ENCODE measurements around the gene ITSN2. TPM values are rescaled to one million over a fixed set of nuclear protein-coding genes. Genes with fewer than 3 reads are reported as not detected.

ITSN2 gene
- total RNA-seq, 1 donor from 2014 or later = 52.9 TPM

DNA sequence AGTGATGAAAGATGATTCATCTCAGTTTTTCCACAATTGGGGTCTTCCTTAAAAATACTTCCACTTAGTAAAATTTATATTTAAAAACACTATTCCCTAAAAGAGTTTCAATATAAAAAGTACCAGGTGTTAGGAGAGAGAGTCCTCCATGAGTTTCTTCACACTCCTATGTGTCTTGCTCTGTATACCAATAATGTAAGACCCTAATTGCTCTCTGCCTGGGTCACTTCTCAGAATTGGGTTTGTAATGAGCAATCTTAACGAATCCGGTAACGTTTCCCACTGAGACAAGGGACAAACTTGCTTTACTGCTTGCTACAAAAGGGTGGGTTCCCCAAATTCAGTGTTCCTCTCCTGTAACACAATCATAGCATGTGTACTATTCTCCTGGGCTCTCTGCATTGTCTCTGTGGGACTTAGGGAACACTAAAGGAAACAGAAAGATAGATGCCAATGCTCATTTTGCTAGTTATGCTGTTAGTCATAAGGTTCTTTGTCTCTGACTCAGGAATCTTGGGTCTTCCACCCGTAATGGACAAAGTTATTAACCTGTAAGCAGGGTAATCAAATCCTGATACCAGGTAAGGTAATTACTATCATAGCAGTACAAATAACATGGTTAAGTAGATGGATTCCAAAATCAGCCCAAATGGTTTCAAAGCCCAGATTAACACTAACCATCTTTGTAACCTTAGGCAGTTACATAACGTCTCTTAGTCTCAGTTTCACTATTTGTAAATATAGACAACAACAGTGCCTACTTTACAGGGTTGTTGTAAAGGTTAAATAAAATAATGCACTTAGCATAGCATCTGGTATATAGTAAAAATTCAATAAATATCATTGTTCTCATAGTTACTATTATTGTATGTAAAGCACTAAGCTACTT, 46.3 kb downstream of the ITSN2 start:
- intact Hi-C loops (cut with micrococcal nuclease) = no loop called here
- H3K9me3 Mint-ChIP-seq = no peaks in the 10 kb centered on the region
- no peak overlapping the region for H3K27ac Mint-ChIP-seq
- H3K36me3 Mint-ChIP-seq (ENCODE audit: low read depth) = peaks cover 21% of the 10 kb centered on the region
- H3K27me3 Mint-ChIP-seq (ENCODE audit: insufficient read depth) = no peaks in the 10 kb centered on the region
- no peak overlapping the region for H3K4me3 Mint-ChIP-seq
- DNase-seq (ENCODE audit: low spot score) = no peak
- H3K4me1 Mint-ChIP-seq (ENCODE audit: low read depth) = peaks cover 10% of the 10 kb centered on the region

DNA sequence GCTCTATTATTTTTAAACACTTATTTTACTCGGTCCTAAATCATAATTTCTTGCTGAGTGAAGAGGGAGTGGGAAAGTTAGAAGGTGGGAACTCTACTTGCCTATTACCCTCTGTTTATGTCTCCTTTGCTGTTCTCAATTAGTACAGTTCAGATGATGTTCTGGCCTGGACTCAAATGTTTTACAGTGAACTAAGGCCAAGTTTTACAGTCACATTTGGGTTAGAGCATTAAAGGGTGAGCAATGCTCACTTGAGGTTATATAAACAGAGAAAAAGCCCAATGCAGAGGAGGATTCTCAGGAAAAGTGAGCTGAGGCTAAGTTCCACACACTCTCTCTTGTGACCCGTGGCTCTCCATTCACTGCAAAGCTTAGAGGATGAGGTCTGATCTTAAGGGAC, 52.4 kb downstream of the ITSN2 start:
- Mint-ChIP-seq H3K4me1 (ENCODE audit: low read depth) (no peaks in the 10 kb centered on the region), H3K4me3 (no peak overlapping the region), H3K27me3 (ENCODE audit: insufficient read depth) (no peaks in the 10 kb centered on the region), H3K27ac (no peak overlapping the region), H3K36me3 (ENCODE audit: low read depth) (peaks cover 40% of the 10 kb centered on the region), H3K9me3 (no peaks in the 10 kb centered on the region)
- no peak for DNase-seq (ENCODE audit: low spot score)
- intact Hi-C loops (cut with micrococcal nuclease) = no loop called here

DNA sequence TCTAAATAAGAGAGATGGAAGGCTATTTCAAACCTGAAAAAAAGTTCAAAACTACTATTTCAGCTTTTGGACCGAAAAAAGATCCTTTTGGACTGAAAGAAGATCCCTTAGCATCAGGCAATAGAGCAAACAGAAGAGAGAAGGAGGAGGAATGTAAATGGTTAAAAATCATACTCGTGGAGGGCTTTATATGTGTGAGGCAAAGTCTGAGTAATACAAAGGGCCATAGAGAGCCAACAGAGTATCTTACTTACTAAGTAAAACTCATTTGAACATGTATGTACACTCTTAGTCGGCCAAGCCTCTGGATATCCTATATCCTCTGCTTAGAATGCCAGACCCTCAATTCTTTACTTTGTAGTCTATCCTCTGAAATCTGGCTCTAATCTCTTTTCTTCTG, 55.7 kb downstream of the ITSN2 start:
- DNase-seq (ENCODE audit: low spot score) = no peak
- Mint-ChIP-seq H3K4me1 (ENCODE audit: low read depth) (no peaks in the 10 kb centered on the region), H3K27me3 (ENCODE audit: insufficient read depth) (no peaks in the 10 kb centered on the region), H3K27ac (no peak overlapping the region), H3K4me3 (no peak overlapping the region), H3K9me3 (no peaks in the 10 kb centered on the region), H3K36me3 (ENCODE audit: low read depth) (peaks cover 42% of the 10 kb centered on the region)
- intact Hi-C loops (cut with micrococcal nuclease) = no loop called here

DNA sequence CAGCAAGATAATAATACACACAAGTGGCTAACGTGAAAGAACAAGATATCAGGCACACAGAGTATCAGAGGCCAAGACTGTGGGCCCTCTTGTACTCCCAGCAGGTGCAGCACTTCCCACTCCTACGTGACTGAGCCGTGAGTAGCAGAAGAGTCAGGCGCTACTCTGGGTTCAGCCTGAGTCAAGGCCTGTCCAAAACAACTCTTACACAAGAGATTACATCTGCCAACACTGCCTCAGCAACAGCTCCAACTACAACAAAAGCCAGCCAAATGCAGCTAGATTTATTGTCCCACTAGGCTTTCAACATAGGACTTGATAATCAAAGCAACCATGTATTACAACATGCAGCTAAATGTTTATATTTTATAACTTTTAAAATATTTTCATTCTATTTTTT, 56.2 kb downstream of the ITSN2 start:
- no peaks in the 10 kb centered on the region for H3K9me3 Mint-ChIP-seq
- H3K4me3 Mint-ChIP-seq = no peak overlapping the region
- no peak overlapping the region for H3K27ac Mint-ChIP-seq
- DNase-seq (ENCODE audit: low spot score) = no peak
- intact Hi-C loops (cut with micrococcal nuclease) = no loop called here
- no peaks in the 10 kb centered on the region for H3K27me3 Mint-ChIP-seq (ENCODE audit: insufficient read depth)
- H3K36me3 Mint-ChIP-seq (ENCODE audit: low read depth) = peaks cover 43% of the 10 kb centered on the region
- no peaks in the 10 kb centered on the region for H3K4me1 Mint-ChIP-seq (ENCODE audit: low read depth)

DNA sequence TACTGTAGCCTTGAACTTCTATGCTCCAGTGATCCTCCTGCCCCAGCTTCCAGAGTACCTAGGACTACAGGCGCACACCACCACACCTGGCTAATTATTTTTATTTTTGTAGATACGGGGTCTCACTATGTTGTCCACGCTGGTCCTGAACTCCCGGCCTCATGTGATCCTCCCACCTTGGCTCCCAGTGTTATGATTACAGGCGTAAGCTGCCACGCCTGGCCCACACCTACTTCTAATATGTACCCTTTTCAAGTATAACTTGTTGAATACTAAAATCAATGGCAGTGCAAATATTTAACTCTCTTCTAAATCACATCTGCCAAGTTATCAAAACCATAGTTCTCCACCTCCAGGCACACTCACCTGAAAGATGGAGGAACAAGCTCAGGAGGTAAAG, 58.7 kb downstream of the ITSN2 start:
- intact Hi-C loops (cut with micrococcal nuclease) = no loop called here
- Mint-ChIP-seq H3K27ac (no peak overlapping the region), H3K4me1 (ENCODE audit: low read depth) (no peaks in the 10 kb centered on the region), H3K9me3 (no peaks in the 10 kb centered on the region), H3K27me3 (ENCODE audit: insufficient read depth) (no peaks in the 10 kb centered on the region), H3K4me3 (no peak overlapping the region), H3K36me3 (ENCODE audit: low read depth) (peaks cover 43% of the 10 kb centered on the region)
- DNase-seq (ENCODE audit: low spot score) = no peak

DNA sequence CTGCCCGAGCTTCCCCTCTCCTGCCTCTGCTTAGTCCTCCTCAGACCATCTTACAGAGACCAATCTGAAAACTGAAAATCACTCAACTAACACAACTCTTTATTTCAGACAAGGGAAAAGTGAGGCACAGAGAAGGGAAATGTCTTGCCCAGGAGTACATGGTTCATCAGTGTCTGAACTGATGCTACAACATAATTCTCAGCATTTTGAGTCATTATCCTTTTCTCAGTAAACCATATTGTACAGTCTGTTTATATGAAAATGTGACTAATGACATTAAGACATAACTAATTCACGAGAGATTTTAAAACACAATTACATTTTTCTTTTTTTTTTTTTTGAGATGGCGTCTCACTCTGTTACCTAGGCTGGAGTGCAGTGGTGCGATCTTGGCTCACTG, 62.7 kb downstream of the ITSN2 start:
- no peak for DNase-seq (ENCODE audit: low spot score)
- intact Hi-C loops (cut with micrococcal nuclease) = no loop called here
- Mint-ChIP-seq H3K36me3 (ENCODE audit: low read depth) (peaks cover 50% of the 10 kb centered on the region), H3K27me3 (ENCODE audit: insufficient read depth) (no peaks in the 10 kb centered on the region), H3K4me3 (no peak overlapping the region), H3K4me1 (ENCODE audit: low read depth) (no peaks in the 10 kb centered on the region), H3K9me3 (no peaks in the 10 kb centered on the region), H3K27ac (no peak overlapping the region)

DNA sequence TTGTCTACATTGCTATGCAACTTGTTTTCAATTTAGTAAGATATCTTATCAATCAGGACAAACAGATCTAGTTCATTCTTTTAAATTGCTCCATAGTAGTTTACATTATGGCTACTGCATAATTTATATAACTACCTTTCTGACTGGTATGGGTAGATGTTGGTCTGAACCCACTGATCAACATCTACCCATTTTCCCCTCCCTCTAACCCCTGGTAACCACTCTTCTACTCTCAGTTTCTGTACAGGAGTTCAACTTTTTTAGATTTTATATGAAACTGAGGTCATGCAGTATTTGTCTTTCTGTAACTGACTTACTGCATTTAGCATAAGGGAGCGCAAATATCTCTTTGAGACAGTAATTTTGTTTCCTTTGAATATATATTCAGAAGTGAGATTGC, 73.2 kb downstream of the ITSN2 start:
- no peak for DNase-seq (ENCODE audit: low spot score)
- intact Hi-C loops (cut with micrococcal nuclease) = no loop called here
- Mint-ChIP-seq H3K36me3 (ENCODE audit: low read depth) (peaks cover 34% of the 10 kb centered on the region), H3K27ac (no peak overlapping the region), H3K4me3 (no peak overlapping the region), H3K9me3 (no peaks in the 10 kb centered on the region), H3K4me1 (ENCODE audit: low read depth) (peaks cover 13% of the 10 kb centered on the region), H3K27me3 (ENCODE audit: insufficient read depth) (no peaks in the 10 kb centered on the region)

DNA sequence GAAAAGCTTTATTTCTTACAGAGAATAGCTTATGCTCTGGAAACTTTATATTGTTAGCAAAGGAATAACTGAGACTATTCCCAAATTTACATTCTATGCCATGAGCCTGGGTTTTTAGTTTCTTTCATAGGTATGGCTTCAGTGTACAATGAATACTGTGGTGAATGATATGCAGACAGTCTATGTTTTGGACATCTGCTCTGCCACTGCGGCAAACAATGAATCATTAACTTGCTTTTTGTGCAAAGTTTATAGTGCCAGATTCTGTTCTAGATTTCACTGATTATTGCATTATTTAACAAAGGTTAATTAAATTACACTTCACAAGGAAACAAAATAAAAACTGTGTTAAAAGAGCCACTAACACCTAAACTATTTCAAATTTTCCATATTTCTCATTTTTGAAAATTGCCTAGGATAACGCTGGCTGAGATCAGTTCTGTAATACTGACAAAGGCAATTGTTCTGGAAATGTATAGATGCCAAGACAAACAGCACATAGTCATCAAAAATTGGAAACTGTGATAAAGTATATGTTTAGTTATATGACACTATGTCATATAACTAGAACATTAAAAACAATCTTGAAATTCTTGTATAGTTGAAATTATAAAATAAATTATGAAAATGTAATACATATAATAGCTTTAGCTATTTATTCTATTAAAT, 74.7 kb downstream of the ITSN2 start:
- no peak overlapping the region for H3K27ac Mint-ChIP-seq
- intact Hi-C loops (cut with micrococcal nuclease) = no loop called here
- H3K4me1 Mint-ChIP-seq (ENCODE audit: low read depth) = peaks cover 13% of the 10 kb centered on the region
- no peaks in the 10 kb centered on the region for H3K27me3 Mint-ChIP-seq (ENCODE audit: insufficient read depth)
- H3K36me3 Mint-ChIP-seq (ENCODE audit: low read depth) = peaks cover 29% of the 10 kb centered on the region
- no peak overlapping the region for H3K4me3 Mint-ChIP-seq
- H3K9me3 Mint-ChIP-seq = no peaks in the 10 kb centered on the region
- DNase-seq (ENCODE audit: low spot score) = no peak

DNA sequence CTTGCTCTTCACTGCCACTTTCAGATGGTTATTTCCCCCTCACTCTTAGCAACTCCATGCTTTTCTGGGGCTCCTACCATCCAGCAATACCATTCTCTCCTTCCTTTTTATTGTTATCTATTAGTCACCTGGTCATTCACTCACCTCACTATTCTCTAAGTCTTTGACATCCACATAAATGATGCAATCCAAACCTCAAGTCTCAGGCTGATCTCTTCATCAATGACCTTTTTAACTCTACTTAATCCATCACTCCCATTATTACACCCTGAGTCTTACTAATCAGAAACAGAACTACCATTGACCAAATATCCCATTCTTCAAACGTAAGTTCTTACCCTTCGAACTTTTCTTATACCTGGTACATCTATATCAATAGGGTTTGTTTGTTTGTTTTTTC, 79.7 kb downstream of the ITSN2 start:
- no peaks in the 10 kb centered on the region for H3K27me3 Mint-ChIP-seq (ENCODE audit: insufficient read depth)
- intact Hi-C loops (cut with micrococcal nuclease) = no loop called here

DNA sequence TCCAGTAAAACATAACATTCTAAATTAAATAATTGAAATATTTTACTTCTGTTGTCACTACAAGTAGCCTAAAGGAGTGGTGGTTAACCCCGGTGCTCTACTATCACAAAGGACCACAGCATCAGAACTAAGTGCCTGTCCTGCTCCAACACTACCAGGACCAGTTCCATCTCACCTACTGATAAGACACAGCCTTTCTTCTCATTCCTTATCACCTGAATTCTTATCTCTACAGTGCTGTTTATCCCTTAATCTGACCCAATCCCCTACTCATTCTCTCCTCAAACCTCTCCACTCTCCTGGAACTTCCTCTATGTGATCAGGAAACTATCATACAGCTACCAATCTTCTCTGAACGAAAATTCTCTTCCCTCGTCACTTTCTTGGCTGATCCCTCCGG, 80.2 kb downstream of the ITSN2 start:
- DNase-seq (ENCODE audit: low spot score) = no peak
- H3K27me3 Mint-ChIP-seq (ENCODE audit: insufficient read depth) = no peaks in the 10 kb centered on the region
- peaks cover 5% of the 10 kb centered on the region for H3K36me3 Mint-ChIP-seq (ENCODE audit: low read depth)
- H3K4me3 Mint-ChIP-seq = no peak overlapping the region
- H3K27ac Mint-ChIP-seq = no peak overlapping the region
- intact Hi-C loops (cut with micrococcal nuclease) = no loop called here
- no peaks in the 10 kb centered on the region for H3K9me3 Mint-ChIP-seq
- no peaks in the 10 kb centered on the region for H3K4me1 Mint-ChIP-seq (ENCODE audit: low read depth)

More for the DNA sequence above, 79.7 kb downstream of the ITSN2 start:
- no peaks in the 10 kb centered on the region for H3K4me1 Mint-ChIP-seq (ENCODE audit: low read depth)
- no peaks in the 10 kb centered on the region for H3K9me3 Mint-ChIP-seq
- no peak for DNase-seq (ENCODE audit: low spot score)
- no peak overlapping the region for H3K27ac Mint-ChIP-seq
- H3K4me3 Mint-ChIP-seq = no peak overlapping the region
- peaks cover 10% of the 10 kb centered on the region for H3K36me3 Mint-ChIP-seq (ENCODE audit: low read depth)

DNA sequence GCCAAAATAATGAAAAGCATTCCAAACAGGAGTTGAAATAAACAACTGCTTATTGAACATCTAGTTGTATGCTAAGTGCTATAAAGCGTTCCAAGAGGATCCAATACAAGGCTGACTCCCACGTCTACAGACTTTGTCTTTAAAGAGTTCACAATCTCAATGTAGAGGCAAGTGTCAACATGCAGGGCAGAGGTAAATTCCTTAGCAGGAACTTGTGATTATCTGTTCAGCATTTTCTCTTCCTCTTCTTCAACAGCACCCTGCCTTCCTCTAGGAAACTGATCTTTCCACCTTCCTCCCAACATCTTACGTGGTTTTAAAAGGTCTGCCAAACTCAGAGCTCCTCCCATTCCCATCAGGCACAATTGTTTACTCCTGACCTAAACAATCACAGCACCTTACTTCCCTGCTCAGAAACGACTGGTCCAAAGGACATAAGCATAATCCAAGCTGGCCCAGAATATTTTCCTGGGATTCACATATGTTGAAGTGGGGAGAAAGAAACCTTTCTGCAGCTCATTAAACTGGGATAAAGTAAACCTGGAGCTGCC, 83.9 kb downstream of the ITSN2 start:
- DNase-seq (ENCODE audit: low spot score) = no peak
- intact Hi-C loops (cut with micrococcal nuclease) = no loop called here
- H3K27me3 Mint-ChIP-seq (ENCODE audit: insufficient read depth) = no peaks in the 10 kb centered on the region
- H3K36me3 Mint-ChIP-seq (ENCODE audit: low read depth) = peaks cover 24% of the 10 kb centered on the region
- H3K27ac Mint-ChIP-seq = no peak overlapping the region
- no peaks in the 10 kb centered on the region for H3K9me3 Mint-ChIP-seq
- no peaks in the 10 kb centered on the region for H3K4me1 Mint-ChIP-seq (ENCODE audit: low read depth)
- H3K4me3 Mint-ChIP-seq = no peak overlapping the region

DNA sequence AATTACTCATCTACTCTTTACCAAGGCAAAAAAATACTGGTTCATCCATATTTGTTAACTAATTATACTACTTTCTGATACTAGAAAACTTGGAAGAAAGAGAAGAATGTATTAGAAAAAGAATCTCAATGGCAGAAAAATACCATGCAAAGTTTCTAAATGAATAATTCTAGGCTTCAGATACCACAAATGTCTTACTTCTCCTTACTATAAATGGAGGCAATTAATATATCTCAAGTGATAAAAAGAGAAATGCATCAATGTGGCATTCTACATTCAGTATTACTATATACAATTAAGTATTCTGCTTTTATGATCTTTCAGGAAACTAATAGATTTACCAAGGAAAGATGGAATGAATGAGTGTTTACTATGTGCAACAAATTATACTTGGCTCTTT, 85.5 kb downstream of the ITSN2 start:
- no peak overlapping the region for H3K4me3 Mint-ChIP-seq
- no peak overlapping the region for H3K27ac Mint-ChIP-seq
- peaks cover 32% of the 10 kb centered on the region for H3K36me3 Mint-ChIP-seq (ENCODE audit: low read depth)
- no peak for DNase-seq (ENCODE audit: low spot score)
- no peaks in the 10 kb centered on the region for H3K9me3 Mint-ChIP-seq
- no peaks in the 10 kb centered on the region for H3K4me1 Mint-ChIP-seq (ENCODE audit: low read depth)
- H3K27me3 Mint-ChIP-seq (ENCODE audit: insufficient read depth) = no peaks in the 10 kb centered on the region
- intact Hi-C loops (cut with micrococcal nuclease) = no loop called here

DNA sequence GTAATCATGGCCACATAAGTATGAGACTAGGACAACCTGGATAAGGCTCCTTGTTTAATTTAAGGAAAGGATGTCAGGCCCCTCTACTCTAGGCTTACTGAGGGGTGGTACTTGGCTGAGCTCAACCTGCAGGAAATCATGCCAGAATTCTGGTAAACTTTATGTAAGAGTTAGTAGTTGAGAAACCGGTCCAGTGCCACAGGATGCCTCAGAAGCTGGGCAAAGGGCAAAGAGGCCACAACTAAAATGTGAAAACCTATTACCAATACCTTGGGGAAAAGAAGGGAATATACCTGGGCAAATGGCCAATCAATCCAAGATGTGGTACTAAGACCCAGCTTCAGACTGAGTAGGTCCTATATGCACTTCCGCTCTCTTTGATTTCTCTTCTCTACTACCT, 86.7 kb downstream of the ITSN2 start:
- H3K27ac Mint-ChIP-seq = no peak overlapping the region
- no peaks in the 10 kb centered on the region for H3K27me3 Mint-ChIP-seq (ENCODE audit: insufficient read depth)
- no peak for DNase-seq (ENCODE audit: low spot score)
- H3K4me3 Mint-ChIP-seq = no peak overlapping the region
- H3K9me3 Mint-ChIP-seq = no peaks in the 10 kb centered on the region
- no peaks in the 10 kb centered on the region for H3K4me1 Mint-ChIP-seq (ENCODE audit: low read depth)
- intact Hi-C loops (cut with micrococcal nuclease) = no loop called here
- H3K36me3 Mint-ChIP-seq (ENCODE audit: low read depth) = peaks cover 39% of the 10 kb centered on the region
